ENCODE results near the gene KLHL4. TPM values are rescaled to one million over a fixed set of nuclear protein-coding genes. Genes with fewer than 3 reads are reported as not detected.

KLHL4 gene
- total and polyA plus RNA-seq, 10 donors: 0.20 to 3.6 (median 2.6) TPM

DNA sequence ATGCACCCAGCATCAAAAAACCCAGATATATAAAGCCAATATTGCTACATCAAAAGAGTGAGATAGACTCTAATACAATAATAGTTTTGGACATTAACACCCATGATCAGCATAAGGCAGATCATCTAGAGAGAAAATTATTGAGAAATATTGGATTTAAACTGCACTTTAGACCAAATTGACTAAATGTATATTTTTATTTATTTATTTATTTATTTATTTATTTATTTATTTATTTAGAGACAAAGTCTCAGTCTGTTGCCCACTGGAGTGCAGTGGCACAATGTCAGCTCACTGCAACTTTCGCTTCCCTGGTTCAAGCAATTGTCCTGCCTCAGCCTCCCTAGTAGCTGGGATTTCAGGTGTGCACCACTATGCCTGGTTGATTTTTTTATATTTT is 193.0 kb downstream of the KLHL4 start:
- TF ChIP-seq CTCF (IDR thresholded peaks at IDR 0.05 in 8 of 11, conservative IDR thresholded peaks at IDR 0.05 in 3 of 11) (no peak), POLR2AphosphoS5 (IDR thresholded peaks at IDR 0.05) (no peak), POLR2A (IDR thresholded peaks at IDR 0.05) (no peak)
- H3K36me3 ChIP-seq: no peaks in the 10 kb centered on the region
- WGBS, 5 donors: 77 to 100% (median 94%) methylated on average over 1 of the region's 1 CpG
- H3K4me1 ChIP-seq: no peaks in the 10 kb centered on the region
- no peak overlapping the region for H3K27ac ChIP-seq
- peaks cover 0 to 33% (median 9%) of the 10 kb centered on the region in 8 donors for H3K9me3 ChIP-seq
- no peak overlapping the region for H3K4me3 ChIP-seq
- DNase-seq: no peak
- intact Hi-C loops (cut with DNase I; ENCODE audit: low total_unique reads): no loop called here
- H3K27me3 ChIP-seq (replicated peaks in 1 of 7): no peaks in the 10 kb centered on the region
